Esophagus muscularis mucosa (tissue), 4 donors: ENCODE data around the gene LTV1.

ENCODE experiments used
- EP300 ChIP-seq: sonication (generic); formaldehyde crosslinking; IDR thresholded peaks from one replicate; pipeline ENCODE4 v1.6.1; 2017; ENCODE audit warnings: antibody characterized with exemption
- POLR2AphosphoS5 ChIP-seq, 2 donors: sonication (generic); formaldehyde crosslinking; IDR thresholded peaks; one replicate each; pipeline ENCODE4 v1.6.1; 2017; ENCODE audit warnings: antibody characterized with exemption in 2 of 2
- TF ChIP-seq, protein P1 (sequence below), 3 experiments: fragments of 200-600 bp in 2 of 3; fragments of 450-650 bp in 1 of 3; sonication (generic) in 2 of 3; IDR thresholded peaks; one replicate each; pipeline ENCODE4 v1.5.1; 2017 to 2019; ENCODE audit warnings: antibody characterized with exemption in 3 of 3, mild to moderate bottlenecking in 2 of 3, moderate library complexity in 1 of 3

- TF ChIP-seq, protein P1, sequence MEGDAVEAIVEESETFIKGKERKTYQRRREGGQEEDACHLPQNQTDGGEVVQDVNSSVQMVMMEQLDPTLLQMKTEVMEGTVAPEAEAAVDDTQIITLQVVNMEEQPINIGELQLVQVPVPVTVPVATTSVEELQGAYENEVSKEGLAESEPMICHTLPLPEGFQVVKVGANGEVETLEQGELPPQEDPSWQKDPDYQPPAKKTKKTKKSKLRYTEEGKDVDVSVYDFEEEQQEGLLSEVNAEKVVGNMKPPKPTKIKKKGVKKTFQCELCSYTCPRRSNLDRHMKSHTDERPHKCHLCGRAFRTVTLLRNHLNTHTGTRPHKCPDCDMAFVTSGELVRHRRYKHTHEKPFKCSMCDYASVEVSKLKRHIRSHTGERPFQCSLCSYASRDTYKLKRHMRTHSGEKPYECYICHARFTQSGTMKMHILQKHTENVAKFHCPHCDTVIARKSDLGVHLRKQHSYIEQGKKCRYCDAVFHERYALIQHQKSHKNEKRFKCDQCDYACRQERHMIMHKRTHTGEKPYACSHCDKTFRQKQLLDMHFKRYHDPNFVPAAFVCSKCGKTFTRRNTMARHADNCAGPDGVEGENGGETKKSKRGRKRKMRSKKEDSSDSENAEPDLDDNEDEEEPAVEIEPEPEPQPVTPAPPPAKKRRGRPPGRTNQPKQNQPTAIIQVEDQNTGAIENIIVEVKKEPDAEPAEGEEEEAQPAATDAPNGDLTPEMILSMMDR (IDR thresholded peaks at IDR 0.05), result no peak
- no peak for TF ChIP-seq POLR2AphosphoS5 (IDR thresholded peaks at IDR 0.05)
- no peak for TF ChIP-seq EP300
Observed at GRCh38 chr6:143884216-143884900, 41.2 kb downstream of the LTV1 start.
